Heart left ventricle (tissue), 16 donors: ENCODE measurements around the gene RABL6. TPM values are rescaled to one million over a fixed set of nuclear protein-coding genes. Genes with fewer than 3 reads are reported as not detected.

Experiments
- ATAC-seq, 4 donors: fragments of 200-7000 bp; cut with Tn5 transposase; one replicate each; pipeline ENCODE4 v1.9.1; 2020 to 2022; ENCODE audit warnings: moderate library complexity in 4 of 4, mild to moderate bottlenecking in 3 of 4, moderate number of reproducible peaks in 1 of 4
- DNase-seq, 5 donors: peaks; one replicate each; pipeline ENCODE4 v3.0.0-alpha.2; 2020
- H3K27ac ChIP-seq, 12 donors: fragments of 200-600 bp; sonication (generic) in 4 of 12; one replicate each; pipeline versions ENCODE4 v1.5.0 to v1.8.0; 2016 to 2022; ENCODE audit warnings: mild to moderate bottlenecking in 2 of 12
- H3K27me3 ChIP-seq, 9 donors: fragments of 200-600 bp; sonication (generic) in 2 of 9; one replicate each; pipeline versions ENCODE4 v1.5.1 to v1.8.0; 2016 to 2022; ENCODE audit warnings: mild to moderate bottlenecking in 3 of 9
- H3K36me3 ChIP-seq, 9 donors: fragments of 200-600 bp; sonication (generic) in 2 of 9; one replicate each; pipeline versions ENCODE4 v1.5.0 to v1.8.0; 2018 to 2022; ENCODE audit warnings: mild to moderate bottlenecking in 2 of 9
- H3K4me1 ChIP-seq, 12 donors: fragments of 200-600 bp; sonication (generic) in 4 of 12; one replicate each; pipeline versions ENCODE4 v1.5.0 to v1.8.0; 2016 to 2022; ENCODE audit warnings: mild to moderate bottlenecking in 3 of 12
- H3K4me3 ChIP-seq, 12 donors: fragments of 200-600 bp; sonication (generic) in 4 of 12; one replicate each; pipeline versions ENCODE4 v1.5.0 to v1.8.0; 2017 to 2022; ENCODE audit warnings: mild to moderate bottlenecking in 9 of 12, moderate library complexity in 4 of 12
- H3K9me3 ChIP-seq, 12 donors: fragments of 200-600 bp; sonication (generic) in 4 of 12; one replicate each; pipeline versions ENCODE4 v1.5.0 to v1.8.0; 2016 to 2022; ENCODE audit warnings: mild to moderate bottlenecking in 1 of 12
- POLR2A ChIP-seq, 2 donors: fragments of 450-650 bp; IDR thresholded peaks; one replicate each; pipeline ENCODE4 v1.6.1; 2017; ENCODE audit warnings: antibody characterized with exemption in 2 of 2, mild to moderate bottlenecking in 2 of 2, moderate library complexity in 2 of 2
- WGBS, 4 donors: extraction: QIAGEN DNeasy Blood & Tissue Kit in 2 of 4; methylation state at CpG; one replicate each; pipeline versions ENCODE4 v1.1.5 to v1.1.7; 2013 to 2018; 5-methylcytosine and 5-hydroxymethylcytosine counted together
- intact Hi-C, 10 donors: fragments of 100-400 bp; cut with DNase I; formaldehyde crosslinking; loops; one replicate each; pipeline versions ENCODE4 v1.11.1 to v1.14.2; 2022
- polyA plus RNA-seq, 2 donors: library from polyadenylated mRNA; stranded (reverse); fragments of 200-250 nt; gene quantifications; one replicate each; pipeline ENCODE4 v1.2.3, GENCODE V29; 2013
- total RNA-seq, 9 donors: library from RNA; depleted of rRNA in 2 of 9; stranded (reverse); fragments of >200 nt in 2 of 9; fragmentation: NEBNext Ultra II Directional in 3 of 9; extraction: Animal tissue kit (Norgen Biotek cat#: 25700) in 3 of 9; gene quantifications; one replicate each; pipeline versions ENCODE4 v1.1.0 to v1.2.4, GENCODE V29; 2016 to 2023
- TF ChIP-seq, protein P1 (sequence below), 12 donors: fragments of 200-600 bp; sonication (generic) in 4 of 12; IDR thresholded peaks; one replicate each; pipeline versions ENCODE4 v1.5.0 to v1.8.0; 2018 to 2022; ENCODE audit warnings: antibody characterized with exemption in 12 of 12, mild to moderate bottlenecking in 5 of 12
- donor health status: ischemic (EF 13 %, LVEDD 7.1; RV severe dilation, severe dysfunction).
- donor health status: healthy with polysubstance abuse.
- donor health status: DM: no; HTN: yes; CAD: no.
- donor health status: DM: no; HTN: no; CAD: no.
- donor health status: ischemic (EF 25% LVEDD 6.9; RV normal size, moderate dysfunction).
- donor health status: ischemic (EF 25% LVEDD 5.7; RV mildly dilated, moderate dysfunction).
- donor health status: healthy.
- donor health status: DM: yes; HTN: yes; CAD: no.
- donor health status: ischemic (EF 35%, LVEDD 5.7; RV mildly dilated, moderate dysfunction).
- donor health status: nonischemic (EF 11% LVEDD 7.7; RV severe dilation, severe dysfunction).
- donor health status: DM: yes; HTN: yes; CAD: no.
- donor health status: PGD.
- donor health status: ischemic (EF 29% LVEDD 5.4; RV normal size, mild dysfunction).
- donor health status: nonischemic (EF 23%, LVEDD 6.1; RV moderate dilation, normal function).

RABL6 gene
- total and polyA plus RNA-seq, 11 donors: 59.4 to 90.8 (median 71.6) TPM

DNA sequence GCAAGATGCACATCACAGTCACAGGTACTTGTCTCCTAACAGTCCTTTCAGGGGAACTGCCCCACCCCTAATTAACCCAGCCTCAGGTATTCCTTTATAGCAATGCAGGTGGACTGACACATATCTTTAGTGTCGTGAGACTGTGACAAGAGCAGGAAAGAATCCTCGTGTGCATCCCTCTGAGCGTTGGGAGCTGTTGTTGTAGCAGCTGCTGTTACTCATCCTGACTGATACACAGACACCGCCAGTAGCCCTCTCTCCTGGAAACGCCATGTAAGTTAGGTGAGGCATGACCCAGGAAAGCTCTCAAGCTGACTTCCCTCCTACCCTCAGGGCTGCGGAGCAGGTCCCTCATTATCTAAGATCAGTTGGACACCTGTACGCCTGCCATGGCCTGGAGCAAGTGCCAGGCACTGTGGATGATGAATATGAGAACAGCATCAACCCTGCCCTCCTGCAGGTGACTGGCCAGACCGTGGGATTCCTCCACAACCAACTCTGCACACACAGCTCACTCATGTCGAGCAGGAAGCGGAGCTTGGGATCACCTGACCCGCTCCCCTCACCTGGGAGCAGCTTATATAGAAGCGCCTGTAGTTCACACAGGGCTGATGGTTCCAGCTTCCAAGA, 33.2 kb upstream of the RABL6 start:
- Histone ChIP-seq H3K27me3 (no peaks in the 10 kb centered on the region), H3K4me3 (no peak overlapping the region), H3K4me1 (no peaks in the 10 kb centered on the region), H3K36me3 (no peaks in the 10 kb centered on the region), H3K27ac (no peak overlapping the region), H3K9me3 (peaks cover 0 to 9% (median 5%) of the 10 kb centered on the region in 12 donors)
- DNase-seq (no peak), ATAC-seq (no peak)
- intact Hi-C loops: no loop called here
- WGBS, 4 donors: 90 to 96% (median 93%) methylated on average over 10 to 12 of the region's 12 CpGs
- no peak for TF ChIP-seq POLR2A (IDR thresholded peaks at IDR 0.05)
- TF ChIP-seq, protein P1, sequence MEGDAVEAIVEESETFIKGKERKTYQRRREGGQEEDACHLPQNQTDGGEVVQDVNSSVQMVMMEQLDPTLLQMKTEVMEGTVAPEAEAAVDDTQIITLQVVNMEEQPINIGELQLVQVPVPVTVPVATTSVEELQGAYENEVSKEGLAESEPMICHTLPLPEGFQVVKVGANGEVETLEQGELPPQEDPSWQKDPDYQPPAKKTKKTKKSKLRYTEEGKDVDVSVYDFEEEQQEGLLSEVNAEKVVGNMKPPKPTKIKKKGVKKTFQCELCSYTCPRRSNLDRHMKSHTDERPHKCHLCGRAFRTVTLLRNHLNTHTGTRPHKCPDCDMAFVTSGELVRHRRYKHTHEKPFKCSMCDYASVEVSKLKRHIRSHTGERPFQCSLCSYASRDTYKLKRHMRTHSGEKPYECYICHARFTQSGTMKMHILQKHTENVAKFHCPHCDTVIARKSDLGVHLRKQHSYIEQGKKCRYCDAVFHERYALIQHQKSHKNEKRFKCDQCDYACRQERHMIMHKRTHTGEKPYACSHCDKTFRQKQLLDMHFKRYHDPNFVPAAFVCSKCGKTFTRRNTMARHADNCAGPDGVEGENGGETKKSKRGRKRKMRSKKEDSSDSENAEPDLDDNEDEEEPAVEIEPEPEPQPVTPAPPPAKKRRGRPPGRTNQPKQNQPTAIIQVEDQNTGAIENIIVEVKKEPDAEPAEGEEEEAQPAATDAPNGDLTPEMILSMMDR (IDR thresholded peaks at IDR 0.05): no peak

DNA sequence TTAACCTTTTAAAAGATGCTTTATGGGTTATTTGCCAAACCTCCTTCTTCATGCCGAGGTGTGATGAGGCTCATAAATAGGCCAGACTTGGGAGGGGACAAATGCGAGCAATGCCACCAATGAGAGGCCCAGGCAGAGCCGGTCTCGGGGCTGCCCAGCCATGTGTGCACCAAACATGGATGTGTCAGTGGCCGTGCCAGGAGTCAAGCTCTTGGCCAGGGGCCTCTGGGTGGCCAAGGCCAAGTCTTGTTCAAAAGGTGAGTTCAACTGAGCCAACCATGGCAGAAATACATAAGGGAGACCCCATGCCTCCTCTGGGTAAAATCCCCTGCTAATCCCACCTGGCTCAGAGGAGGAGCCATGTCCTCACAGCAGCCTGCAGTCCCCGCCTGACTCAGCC, 32.6 kb upstream of the RABL6 start:
- ATAC-seq: peak in 1 of 4 donors; percentile 24

DNA sequence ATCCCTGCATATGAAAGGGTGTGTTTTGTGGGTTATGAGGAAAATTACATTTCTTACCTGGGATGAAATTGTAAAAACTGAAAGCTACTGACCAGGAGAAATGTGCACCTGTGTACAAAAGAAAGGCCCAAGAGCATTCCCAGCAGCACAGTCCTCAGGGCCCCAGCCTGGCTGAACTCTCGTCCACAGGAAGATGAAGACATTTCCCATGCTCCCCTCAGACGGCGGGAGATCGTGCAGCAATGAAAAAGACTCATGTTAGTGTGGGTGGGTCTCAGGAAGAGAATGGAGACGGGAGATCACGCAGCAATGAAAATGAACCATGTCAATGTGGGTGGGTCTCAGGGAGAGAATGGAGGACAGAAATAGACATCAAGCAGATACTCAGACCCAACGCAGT, 30.8 kb upstream of the RABL6 start:
- DNase-seq (no peak), ATAC-seq (no peak)
- intact Hi-C loops: no loop called here
- Histone ChIP-seq H3K4me1 (no peaks in the 10 kb centered on the region), H3K9me3 (peaks cover 0 to 9% (median 5%) of the 10 kb centered on the region in 12 donors), H3K36me3 (no peaks in the 10 kb centered on the region), H3K27me3 (no peaks in the 10 kb centered on the region), H3K27ac (no peak overlapping the region), H3K4me3 (no peak overlapping the region)
- no peak for TF ChIP-seq POLR2A (IDR thresholded peaks at IDR 0.05)
- TF ChIP-seq, protein P1 (IDR thresholded peaks at IDR 0.05): no peak
- WGBS, 4 donors: 45 to 54% (median 49%) methylated on average over 7 of the region's 7 CpGs

More for the DNA sequence above, 32.6 kb upstream of the RABL6 start:
- intact Hi-C loops: no loop called here
- WGBS, 4 donors: 59 to 70% (median 69%) methylated on average over 6 of the region's 6 CpGs
- Histone ChIP-seq H3K4me1 (no peaks in the 10 kb centered on the region), H3K36me3 (no peaks in the 10 kb centered on the region), H3K4me3 (no peak overlapping the region), H3K9me3 (peaks cover 0 to 9% (median 5%) of the 10 kb centered on the region in 12 donors), H3K27me3 (no peaks in the 10 kb centered on the region), H3K27ac (no peak overlapping the region)
- DNase-seq: no peak
- TF ChIP-seq, protein P1 (IDR thresholded peaks at IDR 0.05): no peak
- TF ChIP-seq POLR2A (IDR thresholded peaks at IDR 0.05): no peak

DNA sequence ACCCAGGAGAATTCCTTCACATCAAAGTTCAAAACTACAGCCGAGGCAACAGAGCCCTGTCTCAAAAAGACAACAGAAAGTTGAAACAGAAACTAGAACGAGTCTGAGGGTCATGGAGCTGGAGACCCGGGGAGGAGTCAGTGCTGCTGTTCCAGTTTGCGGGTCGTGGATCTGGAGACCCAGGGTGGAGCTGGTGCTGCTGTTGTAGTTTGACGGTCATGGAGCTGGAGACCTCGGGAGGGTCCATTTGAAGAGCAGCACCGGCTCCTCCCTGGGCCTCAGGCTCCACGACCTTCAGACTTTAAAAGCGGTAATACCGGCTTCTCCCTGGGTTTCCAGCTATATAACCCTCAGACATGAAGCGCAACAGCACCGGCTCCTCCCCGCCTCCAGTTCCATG, 30.4 kb upstream of the RABL6 start:
- TF ChIP-seq, protein P1 (IDR thresholded peaks at IDR 0.05): no peak
- TF ChIP-seq POLR2A (IDR thresholded peaks at IDR 0.05): no peak
- 76 to 84% (median 81%) methylated on average over 12 to 14 of the region's 14 CpGs for WGBS, 4 donors

More for the DNA sequence above, 30.4 kb upstream of the RABL6 start:
- DNase-seq (no peak), ATAC-seq (peak in 1 of 4 donors; percentile 12)
- no peak overlapping the region for H3K27ac ChIP-seq
- intact Hi-C loops: no loop called here
- no peaks in the 10 kb centered on the region for H3K4me1 ChIP-seq
- peaks cover 0 to 9% (median 5%) of the 10 kb centered on the region in 12 donors for H3K9me3 ChIP-seq
- H3K27me3 ChIP-seq: no peaks in the 10 kb centered on the region
- no peaks in the 10 kb centered on the region for H3K36me3 ChIP-seq
- H3K4me3 ChIP-seq: no peak overlapping the region
